G401.6 (cell line): ENCODE results near the gene MTMR3.
A peak's percentile ranks its signal among the peaks of the same experiment; 100 is the strongest.

Experiments
- FAIRE-seq: peaks from 2 replicates; lab custom pipeline; 2012; peaks lifted over from hg19 to GRCh38; lab: Jason Lieb, UNC

MTMR3 gene

GRCh38 chr22:30004101-30004500, 121.1 kb downstream of the MTMR3 start:
- FAIRE-seq: no peak

GRCh38 chr22:30004694-30005093, 121.7 kb downstream of the MTMR3 start:
- no peak for FAIRE-seq

GRCh38 chr22:30005213-30005857, 122.4 kb downstream of the MTMR3 start:
- FAIRE-seq: peak; percentile 94

GRCh38 chr22:30007361-30007760, 124.4 kb downstream of the MTMR3 start:
- no peak for FAIRE-seq

GRCh38 chr22:30008401-30008800, 125.4 kb downstream of the MTMR3 start:
- no peak for FAIRE-seq

- FAIRE-seq: no peak
Observed at GRCh38 chr22:30009478-30009877, 126.5 kb downstream of the MTMR3 start.

- no peak for FAIRE-seq
Observed at GRCh38 chr22:30010789-30011405, 127.9 kb downstream of the MTMR3 start.

GRCh38 chr22:30013201-30013600, 130.2 kb downstream of the MTMR3 start:
- no peak for FAIRE-seq

GRCh38 chr22:30014244-30014643, 131.3 kb downstream of the MTMR3 start:
- no peak for FAIRE-seq

- FAIRE-seq: no peak
Observed at GRCh38 chr22:30015229-30015797, 132.3 kb downstream of the MTMR3 start.

- no peak for FAIRE-seq
Observed at GRCh38 chr22:30015846-30016245, 132.9 kb downstream of the MTMR3 start.

- no peak for FAIRE-seq
Observed at GRCh38 chr22:30016596-30016995, 133.6 kb downstream of the MTMR3 start.

- no peak for FAIRE-seq
Observed at GRCh38 chr22:30017375-30018223, 134.6 kb downstream of the MTMR3 start.

- FAIRE-seq: no peak
Observed at GRCh38 chr22:30020511-30020910, 137.5 kb downstream of the MTMR3 start.

GRCh38 chr22:30021338-30021737, 138.4 kb downstream of the MTMR3 start:
- no peak for FAIRE-seq

- no peak for FAIRE-seq
Observed at GRCh38 chr22:30021881-30022619, 139.1 kb downstream of the MTMR3 start.

GRCh38 chr22:30023099-30023660, 140.2 kb downstream of the MTMR3 start:
- no peak for FAIRE-seq

- no peak for FAIRE-seq
Observed at GRCh38 chr22:30024231-30024630, 141.3 kb downstream of the MTMR3 start.

- no peak for FAIRE-seq
Observed at GRCh38 chr22:30025221-30025620, 142.2 kb downstream of the MTMR3 start.

GRCh38 chr22:30026756-30027155, 143.8 kb downstream of the MTMR3 start:
- FAIRE-seq: no peak

GRCh38 chr22:30027169-30027568, 144.2 kb downstream of the MTMR3 start:
- no peak for FAIRE-seq

GRCh38 chr22:30027791-30028190, 144.8 kb downstream of the MTMR3 start:
- FAIRE-seq: no peak
